ENCODE data around the gene VKORC1L1. TPM values are rescaled to one million over a fixed set of nuclear protein-coding genes. Genes with fewer than 3 reads are reported as not detected.
A peak's percentile ranks its signal among the peaks of the same experiment; 100 is the strongest.

The VKORC1L1 gene
- total and polyA plus RNA-seq, 2 of the 8 experiments (the other 6 are each of a cell fraction or from before 2014, with no cell fraction given) = 12.7 to 45.3 TPM

- no peak overlapping the region for H2BK120ac ChIP-seq (replicated peaks; ENCODE audit: low read depth, low read length)
- no peaks in the 10 kb centered on the region for H3K79me1 ChIP-seq (ENCODE audit: low read depth, low read length)
- H3K4me2 ChIP-seq (ENCODE audit: insufficient read depth in 1 of 2, low read depth in 2 of 2, low read length in 2 of 2) = peak overlapping the region in 1 of 2 experiments; percentile 38; a peak in 1 of 4 replicates
- TF ChIP-seq SP4 (IDR thresholded peaks at IDR 0.05; ENCODE audit: low read length) (no peak), KDM4A (IDR thresholded peaks at IDR 0.05; ENCODE audit: low read depth, low read length, severe bottlenecking) (no peak), SRF (IDR thresholded peaks at IDR 0.05; ENCODE audit: low read depth, low read length) (no peak)
- no peak overlapping the region for H4K91ac ChIP-seq (replicated peaks; ENCODE audit: insufficient read length, low read length)
- H4K20me1 ChIP-seq (replicated peaks in 1 of 2; ENCODE audit: control insufficient read depth in 1 of 2, insufficient read depth in 2 of 2, low read length in 2 of 2) = peaks cover 0 to 2% of the 10 kb centered on the region in 2 experiments
- 80% methylated on average over 6 of the region's 6 CpGs; no CpG with 5 or more reads in 1 of the 2 experiments for WGBS, 2 experiments (ENCODE audit: extremely low coverage in 1 of 2, insufficient coverage in 1 of 2, insufficient read length in 1 of 2, insufficient replicate concordance in 2 of 2, low coverage in 1 of 2, low lambda C conversion rate in 2 of 2, missing lambda C conversion rate in 1 of 2)
- CTCF ChIA-PET (ENCODE audit: partially characterized antibody) = interaction anchor here (0.6 kb wide), 2 partner anchors 7 to 118 kb away, joined by 3 to 4 read pairs; no protein-coding TSS in a partner anchor
- H3K14ac ChIP-seq (ENCODE audit: insufficient read length) = no peak overlapping the region
- FAIRE-seq (no peak), DNase-seq (ENCODE audit: low read depth in 1 of 2, low spot score in 2 of 2) (peak; percentile 5 to 34)
- H3K9me3 ChIP-seq (ENCODE audit: insufficient read depth in 2 of 2, low read depth in 1 of 2, low read length in 1 of 2) = no peaks in the 10 kb centered on the region
- no peak overlapping the region for H3K56ac ChIP-seq (replicated peaks; ENCODE audit: insufficient read length, low read depth, low read length)
- POLR2A ChIA-PET (ENCODE audit: partially characterized antibody) = no interaction called here
- no peak overlapping the region for H2AK5ac ChIP-seq (ENCODE audit: low read depth, low read length)
- H3K4me3 ChIP-seq (ENCODE audit: extremely low read depth in 1 of 4, insufficient read depth in 2 of 4, low read depth in 3 of 4, low read length in 4 of 4) = no peak overlapping the region
- no peak overlapping the region for H2BK15ac ChIP-seq (ENCODE audit: low read length)
- H4K8ac ChIP-seq (ENCODE audit: extremely low read depth, insufficient read depth, low read length) = no peak overlapping the region
- no peak overlapping the region for H3K27ac ChIP-seq (ENCODE audit: low read depth, low read length)
- H3K23me2 ChIP-seq (ENCODE audit: low read depth, low read length) = no peaks in the 10 kb centered on the region; the same call in 1 of the 2 replicates
- no peaks in the 10 kb centered on the region for H3K36me3 ChIP-seq (ENCODE audit: control insufficient read depth in 2 of 4, insufficient read depth in 4 of 4, low read length in 3 of 4)
- H2BK20ac ChIP-seq (ENCODE audit: low read length) = no peak overlapping the region
- no peak overlapping the region for H4K5ac ChIP-seq (ENCODE audit: insufficient read length, low read depth, low read length)
- H3K18ac ChIP-seq (ENCODE audit: extremely low read depth, low read length) = no peak overlapping the region
- no peak overlapping the region for H2AFZ ChIP-seq (ENCODE audit: low read length)
- H3K4ac ChIP-seq (replicated peaks; ENCODE audit: insufficient read length, low read depth, low read length) = no peak overlapping the region
- no peaks in the 10 kb centered on the region for H3K27me3 ChIP-seq (replicated peaks in 1 of 4; ENCODE audit: control insufficient read depth in 3 of 4, extremely low read depth in 1 of 4, insufficient read depth in 3 of 4, low read length in 3 of 4)
- H2BK12ac ChIP-seq (ENCODE audit: low read depth, low read length) = no peak overlapping the region
- no peak overlapping the region for H3K9ac ChIP-seq (replicated peaks in 1 of 4; ENCODE audit: extremely low read depth in 1 of 4, low read depth in 3 of 4, low read length in 3 of 4)
- H3K79me2 ChIP-seq (ENCODE audit: control insufficient read depth in 1 of 2, insufficient read depth in 2 of 2, low read length in 2 of 2) = peaks cover 0 to 29% of the 10 kb centered on the region in 2 experiments; a peak in 2 of 4 replicates
- no peak overlapping the region for H3K23ac ChIP-seq (ENCODE audit: insufficient read length)
- H3K4me1 ChIP-seq (replicated peaks in 1 of 4; ENCODE audit: control insufficient read depth in 3 of 4, insufficient read depth in 4 of 4, low read length in 3 of 4) = peaks cover 0 to 5% (median 0%) of the 10 kb centered on the region in 4 experiments; a peak in 1 of 7 replicates
- no peak overlapping the region for H2BK5ac ChIP-seq (ENCODE audit: low read depth, low read length)
These were observed 34.8 kb downstream of the VKORC1L1 start for GRCh38 chr7:65907501-65908198.
